ENCODE results near the gene PPT2.

DNA sequence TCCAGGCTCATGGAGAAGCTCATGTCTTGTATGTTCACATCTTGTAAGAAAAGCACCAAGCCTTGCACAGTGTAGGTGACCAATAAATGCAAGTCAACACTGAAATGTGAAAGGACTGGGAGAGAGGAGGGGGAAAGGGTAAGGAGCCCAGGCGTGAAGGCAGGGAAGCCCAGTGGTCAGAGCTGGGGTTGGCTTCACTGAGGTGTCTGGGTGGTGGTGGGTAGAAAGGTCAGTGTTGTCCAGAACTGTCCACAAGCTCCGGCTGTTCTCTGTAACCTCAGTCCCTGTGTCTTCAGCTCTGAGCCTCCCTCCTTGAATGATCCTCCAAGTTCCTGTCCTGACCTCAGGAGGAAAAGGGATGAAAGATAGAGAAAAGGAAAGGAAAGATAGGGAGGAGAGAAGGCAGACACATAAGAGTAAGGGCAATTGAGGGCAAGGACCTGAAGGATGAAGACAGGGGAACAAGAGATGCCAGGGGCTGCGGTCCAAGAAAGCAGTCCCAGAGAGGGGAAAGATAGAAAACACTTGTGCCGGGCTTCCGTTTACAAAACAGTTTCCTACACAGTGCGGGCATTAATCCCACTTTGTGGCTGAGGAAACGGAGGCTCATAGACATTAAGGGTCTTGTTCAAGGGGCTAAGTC, 42.4 kb upstream of the PPT2 start:
- TF ChIP-seq, protein P1, sequence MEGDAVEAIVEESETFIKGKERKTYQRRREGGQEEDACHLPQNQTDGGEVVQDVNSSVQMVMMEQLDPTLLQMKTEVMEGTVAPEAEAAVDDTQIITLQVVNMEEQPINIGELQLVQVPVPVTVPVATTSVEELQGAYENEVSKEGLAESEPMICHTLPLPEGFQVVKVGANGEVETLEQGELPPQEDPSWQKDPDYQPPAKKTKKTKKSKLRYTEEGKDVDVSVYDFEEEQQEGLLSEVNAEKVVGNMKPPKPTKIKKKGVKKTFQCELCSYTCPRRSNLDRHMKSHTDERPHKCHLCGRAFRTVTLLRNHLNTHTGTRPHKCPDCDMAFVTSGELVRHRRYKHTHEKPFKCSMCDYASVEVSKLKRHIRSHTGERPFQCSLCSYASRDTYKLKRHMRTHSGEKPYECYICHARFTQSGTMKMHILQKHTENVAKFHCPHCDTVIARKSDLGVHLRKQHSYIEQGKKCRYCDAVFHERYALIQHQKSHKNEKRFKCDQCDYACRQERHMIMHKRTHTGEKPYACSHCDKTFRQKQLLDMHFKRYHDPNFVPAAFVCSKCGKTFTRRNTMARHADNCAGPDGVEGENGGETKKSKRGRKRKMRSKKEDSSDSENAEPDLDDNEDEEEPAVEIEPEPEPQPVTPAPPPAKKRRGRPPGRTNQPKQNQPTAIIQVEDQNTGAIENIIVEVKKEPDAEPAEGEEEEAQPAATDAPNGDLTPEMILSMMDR (IDR thresholded peaks at IDR 0.05): no peak
- no peak for TF ChIP-seq POLR2A (IDR thresholded peaks at IDR 0.05)

Data from uterus (tissue), 2 donors.